ENCODE results near the gene NECTIN1. TPM values are rescaled to one million over a fixed set of nuclear protein-coding genes. Genes with fewer than 3 reads are reported as not detected.

Gene NECTIN1
- total RNA-seq, 1 donor from 2014 or later, result 36.7 TPM

- ChIA-PET CTCF (interaction anchor here (1.0 kb wide), 1 partner anchor 16 kb away, joined by 4 read pairs; the partner anchor contains the start of gene NECTIN1), POLR2A (no interaction called here)
- Mint-ChIP-seq H3K27me3 (peaks cover 16% of the 10 kb centered on the region), H3K27ac (no peak overlapping the region), H3K36me3 (ENCODE audit: low read depth) (no peaks in the 10 kb centered on the region), H3K4me3 (no peak overlapping the region), H3K4me1 (no peaks in the 10 kb centered on the region), H3K9me3 (no peaks in the 10 kb centered on the region)
- no peak for ATAC-seq (ENCODE audit: low read depth)
- TF ChIP-seq CTCF (IDR thresholded peaks at IDR 0.05), result no peak
- no peak for DNase-seq
- intact Hi-C loops (cut with micrococcal nuclease), result loop anchor here (2.0 kb wide), 1 partner anchor 14 kb away; no protein-coding TSS in a partner anchor
These were observed 16.3 kb downstream of the NECTIN1 start for GRCh38 chr11:119712459-119713358.

GRCh38 chr11:119712006-119712405, 17.0 kb downstream of the NECTIN1 start:
- intact Hi-C loops (cut with micrococcal nuclease), result loop anchor here (2.0 kb wide), 1 partner anchor 15 kb away; no protein-coding TSS in a partner anchor
- Mint-ChIP-seq H3K27me3 (peaks cover 16% of the 10 kb centered on the region), H3K4me1 (no peaks in the 10 kb centered on the region), H3K9me3 (no peaks in the 10 kb centered on the region), H3K36me3 (ENCODE audit: low read depth) (no peaks in the 10 kb centered on the region), H3K27ac (no peak overlapping the region), H3K4me3 (no peak overlapping the region)
- DNase-seq, result no peak
- POLR2A ChIA-PET, result no interaction called here
- TF ChIP-seq CTCF (IDR thresholded peaks at IDR 0.05), result no peak
- CTCF ChIA-PET, result no interaction called here
- ATAC-seq (ENCODE audit: low read depth), result no peak

GRCh38 chr11:119711476-119711875, 17.5 kb downstream of the NECTIN1 start:
- ChIA-PET POLR2A (no interaction called here), CTCF (no interaction called here)
- Mint-ChIP-seq H3K27ac (no peak overlapping the region), H3K27me3 (peaks cover 16% of the 10 kb centered on the region), H3K4me1 (no peaks in the 10 kb centered on the region), H3K4me3 (no peak overlapping the region), H3K36me3 (ENCODE audit: low read depth) (no peaks in the 10 kb centered on the region), H3K9me3 (no peaks in the 10 kb centered on the region)
- ATAC-seq (ENCODE audit: low read depth) (no peak), DNase-seq (no peak)
- TF ChIP-seq CTCF (IDR thresholded peaks at IDR 0.05), result no peak
- intact Hi-C loops (cut with micrococcal nuclease), result no loop called here

GRCh38 chr11:119710417-119710816, 18.6 kb downstream of the NECTIN1 start:
- Mint-ChIP-seq H3K27ac (no peak overlapping the region), H3K4me1 (no peaks in the 10 kb centered on the region), H3K36me3 (ENCODE audit: low read depth) (no peaks in the 10 kb centered on the region), H3K9me3 (no peaks in the 10 kb centered on the region), H3K4me3 (no peak overlapping the region), H3K27me3 (peaks cover 16% of the 10 kb centered on the region)
- intact Hi-C loops (cut with micrococcal nuclease), result no loop called here
- CTCF ChIA-PET, result interaction anchor here (1.0 to 1.2 kb wide), 2 partner anchors 19 to 30 kb away, joined by 3 read pairs; partner anchors contain the start of gene NECTIN1
- POLR2A ChIA-PET, result no interaction called here
- no peak for DNase-seq
- no peak for TF ChIP-seq CTCF (IDR thresholded peaks at IDR 0.05)
- no peak for ATAC-seq (ENCODE audit: low read depth)

GRCh38 chr11:119709638-119710346, 19.2 kb downstream of the NECTIN1 start:
- Mint-ChIP-seq H3K9me3 (no peaks in the 10 kb centered on the region), H3K36me3 (ENCODE audit: low read depth) (no peaks in the 10 kb centered on the region), H3K4me3 (no peak overlapping the region), H3K27me3 (peaks cover 16% of the 10 kb centered on the region), H3K27ac (no peak overlapping the region), H3K4me1 (no peaks in the 10 kb centered on the region)
- POLR2A ChIA-PET, result no interaction called here
- ATAC-seq (ENCODE audit: low read depth) (peak; percentile 21), DNase-seq (no peak)
- intact Hi-C loops (cut with micrococcal nuclease), result no loop called here
- CTCF ChIA-PET, result interaction anchor here (1.0 to 1.2 kb wide), 2 partner anchors 19 to 31 kb away, joined by 3 read pairs; partner anchors contain the start of gene NECTIN1
- TF ChIP-seq CTCF (IDR thresholded peaks at IDR 0.05), result no peak

Data from activated B cell treated with CpG ODN at 0.5 μM for 24 hours (primary cell).